ENCODE measurements around the gene NTRK2. TPM values are rescaled to one million over a fixed set of nuclear protein-coding genes. Genes with fewer than 3 reads are reported as not detected.

NTRK2 gene
- total and polyA plus RNA-seq, 10 of the 15 experiments (the other 5 are each of a cell fraction or from before 2014, with no cell fraction given): 0.42 to 4.6 (median 0.65) TPM

- TF ChIP-seq CTCF (IDR thresholded peaks at IDR 0.05 in 2 of 3, conservative IDR thresholded peaks at IDR 0.05 in 1 of 3; ENCODE audit: control insufficient read depth in 2 of 3, extremely low read depth in 1 of 3, insufficient read depth in 1 of 3, low read depth in 3 of 3, low read length in 3 of 3) (no peak), JUNB (IDR thresholded peaks at IDR 0.05) (0 out of 2 replicates have a peak, but pooled peaks have one; percentile 7), RELB (IDR thresholded peaks at IDR 0.05; ENCODE audit: low read depth) (peak; percentile 50; the same call in 1 of the 2 replicates), PBX3 (IDR thresholded peaks at IDR 0.05; ENCODE audit: insufficient replicate concordance, low read depth, low read length) (no peak), NBN (IDR thresholded peaks at IDR 0.05) (no peak), KAT2A (conservative IDR thresholded peaks at IDR 0.05; ENCODE audit: control insufficient read depth, low read depth, low read length) (no peak), PAX5 (IDR thresholded peaks at IDR 0.05; ENCODE audit: borderline replicate concordance, low read depth, low read length) (peak; percentile 90), NFYB (IDR thresholded peaks at IDR 0.05; ENCODE audit: insufficient read depth, low read depth, low read length) (peak; percentile 41; the same call in 1 of the 2 replicates), IRF5 (IDR thresholded peaks at IDR 0.05; ENCODE audit: borderline replicate concordance) (no peak), ATF2 (IDR thresholded peaks at IDR 0.05; ENCODE audit: low read length) (peak; percentile 21; the same call in 1 of the 2 replicates), ZNF622 (IDR thresholded peaks at IDR 0.05) (no peak), SUZ12 (IDR thresholded peaks at IDR 0.05; ENCODE audit: unreplicated experiment) (no peak), BHLHE40 (IDR thresholded peaks at IDR 0.05; ENCODE audit: borderline replicate concordance in 1 of 2, low read depth in 2 of 2, low read length in 1 of 2) (peak; percentile 59 to 71; a peak in 3 of 4 replicates), BCL11A (IDR thresholded peaks at IDR 0.05; ENCODE audit: low read depth, low read length) (peak; percentile 43; the same call in 1 of the 2 replicates), CEBPB (IDR thresholded peaks at IDR 0.05; ENCODE audit: borderline replicate concordance in 1 of 2, low read depth in 2 of 2, low read length in 2 of 2) (no peak; a peak in 1 of 4 replicates), ZBTB11 (CRISPR knock-in tag; IDR thresholded peaks at IDR 0.05) (no peak), BMI1 (IDR thresholded peaks at IDR 0.05; ENCODE audit: borderline replicate concordance) (no peak)
Measured at GRCh38 chr9:84748112-84748511, 78.6 kb downstream of the NTRK2 start (continued).
